NCI-H345 treated with DMSO at 0.1 percent for 48 hours (cell line): ENCODE data around the gene CD2AP.
"Not testable (repeated sequence)": the region's sequence is repeated elsewhere in the genome, so short reads cannot be mapped to it uniquely, and the experiment has no call there.

ENCODE experiments used
- DNase-seq: peaks from one replicate; lab custom pipeline; 2025; ENCODE audit not compliant: unreplicated experiment; lab: John Stamatoyannopoulos, UW

The CD2AP gene

GRCh38 chr6:47630587-47630986, 153.0 kb downstream of the CD2AP start:
- no peak for DNase-seq

DNA sequence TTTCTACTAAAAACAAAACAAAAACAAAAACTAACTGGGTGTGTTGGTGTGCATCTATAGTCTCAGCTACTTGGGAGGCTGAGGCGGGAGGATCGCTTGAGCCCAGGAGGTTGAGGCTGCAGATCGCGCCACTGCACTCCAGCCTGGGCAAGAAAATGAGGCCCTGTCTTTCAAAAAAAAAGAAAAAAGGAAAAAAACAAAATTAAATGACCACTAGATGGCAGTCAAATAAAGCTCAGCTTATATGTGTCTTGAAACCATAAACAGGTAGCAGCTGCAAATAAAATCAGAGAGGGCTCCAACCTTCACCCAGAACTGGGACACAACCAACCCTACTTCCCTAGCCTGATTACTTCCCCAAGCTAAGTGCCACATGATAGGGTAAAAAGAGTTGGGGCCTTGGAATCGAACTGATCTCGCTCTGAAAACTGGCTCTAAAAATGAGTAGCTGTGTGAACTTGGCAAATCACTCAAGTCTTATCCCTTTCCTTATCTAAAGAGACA, 153.7 kb downstream of the CD2AP start:
- peak; percentile 18 for DNase-seq

DNA sequence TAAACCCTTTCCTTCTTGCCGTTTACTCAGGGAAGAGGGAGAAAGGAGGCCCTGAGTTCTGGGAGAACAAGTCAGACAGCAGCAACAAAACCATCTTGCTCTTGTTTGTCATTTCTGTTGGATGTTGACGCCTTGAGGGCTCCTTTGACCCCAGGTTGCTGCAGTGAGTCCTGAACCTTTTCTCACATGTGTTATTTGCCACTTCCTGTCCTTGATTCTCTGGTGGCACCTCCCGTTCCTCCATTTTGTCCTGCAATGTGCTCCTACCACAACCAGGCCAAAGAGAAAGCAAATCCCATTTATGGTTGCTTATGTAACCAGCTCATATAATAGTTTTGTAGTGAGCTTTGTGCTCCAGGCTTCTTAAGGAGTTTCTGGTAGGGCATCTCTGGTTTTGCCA, 154.2 kb downstream of the CD2AP start:
- no peak for DNase-seq

DNA sequence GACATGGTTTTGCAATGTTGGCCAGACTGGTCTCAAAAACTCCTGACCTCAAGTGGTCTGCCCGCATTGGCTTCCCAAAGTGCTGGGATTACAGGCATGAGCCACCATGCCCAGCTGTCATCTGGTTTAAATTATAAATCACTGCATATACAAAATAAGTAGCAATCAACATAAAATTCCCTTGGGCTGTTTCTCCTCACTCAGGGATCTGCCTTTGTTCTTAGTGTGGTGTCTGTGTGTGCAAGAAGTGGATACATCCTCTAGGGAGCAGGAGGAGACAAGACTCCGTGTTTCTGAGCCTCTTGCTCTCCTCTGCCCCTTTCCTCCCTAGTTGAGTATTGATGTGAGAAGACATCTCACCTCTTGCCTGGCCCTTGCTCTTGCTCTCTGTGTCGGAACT, 155.6 kb downstream of the CD2AP start:
- no peak for DNase-seq

DNA sequence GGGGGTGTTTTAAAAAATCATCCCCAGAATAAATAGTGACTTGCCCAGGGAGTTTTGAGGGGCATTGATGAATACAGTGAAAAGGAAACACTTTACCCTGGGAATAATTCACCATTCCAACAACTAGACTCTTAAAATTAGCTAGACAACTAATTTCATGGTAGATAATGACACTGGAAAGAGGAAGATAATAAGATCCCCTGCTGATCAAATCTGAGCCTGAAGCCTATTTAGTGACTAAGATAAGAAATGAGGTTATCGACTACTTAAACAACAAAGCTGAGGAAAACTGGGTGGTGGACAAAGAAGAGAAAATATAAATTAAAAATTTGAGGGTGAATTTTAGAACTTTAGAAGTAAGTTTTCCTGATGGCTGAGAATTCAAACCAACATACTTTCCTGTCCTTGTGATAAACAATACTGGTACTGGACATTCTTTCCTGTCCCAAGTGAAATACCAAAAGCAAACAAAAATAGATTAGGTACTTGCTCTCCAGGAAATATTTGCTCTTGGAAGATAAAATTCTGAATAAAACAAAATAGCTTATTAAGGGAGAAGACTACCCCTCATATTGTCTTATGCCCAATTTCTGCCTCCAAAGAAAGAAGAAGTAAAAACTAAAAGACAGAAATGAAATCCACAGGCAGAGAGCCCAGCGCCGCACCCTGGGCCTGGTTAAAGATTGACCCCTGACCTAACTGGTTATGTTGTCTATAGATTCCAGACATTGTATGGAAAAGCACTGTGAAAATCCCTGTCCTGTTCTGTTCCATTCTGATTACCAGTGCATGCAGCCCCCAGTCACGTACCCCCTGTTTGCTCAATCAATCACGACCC, 156.8 kb downstream of the CD2AP start:
- DNase-seq, result no peak

DNA sequence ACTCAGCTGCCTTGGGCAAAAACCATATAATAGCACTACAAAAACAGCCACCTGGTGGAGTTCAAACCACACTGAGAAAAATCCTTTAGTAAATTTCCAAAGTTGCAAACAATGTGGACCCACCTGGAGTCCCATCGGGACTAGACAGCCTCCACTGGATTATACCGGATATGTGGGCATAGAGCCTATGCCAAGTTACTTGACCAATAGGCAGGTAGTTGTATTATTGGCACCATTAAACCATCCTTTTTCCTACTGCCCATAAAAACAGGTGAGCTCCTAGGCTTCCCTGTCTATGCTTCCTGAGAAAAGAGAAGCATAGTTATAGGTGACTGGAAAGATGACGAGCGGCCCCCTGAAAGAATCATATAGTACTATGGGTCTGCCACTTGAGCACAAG, 169.1 kb downstream of the CD2AP start:
- DNase-seq, result no peak

GRCh38 chr6:47647188-47647587, 169.6 kb downstream of the CD2AP start:
- DNase-seq, result no peak

DNA sequence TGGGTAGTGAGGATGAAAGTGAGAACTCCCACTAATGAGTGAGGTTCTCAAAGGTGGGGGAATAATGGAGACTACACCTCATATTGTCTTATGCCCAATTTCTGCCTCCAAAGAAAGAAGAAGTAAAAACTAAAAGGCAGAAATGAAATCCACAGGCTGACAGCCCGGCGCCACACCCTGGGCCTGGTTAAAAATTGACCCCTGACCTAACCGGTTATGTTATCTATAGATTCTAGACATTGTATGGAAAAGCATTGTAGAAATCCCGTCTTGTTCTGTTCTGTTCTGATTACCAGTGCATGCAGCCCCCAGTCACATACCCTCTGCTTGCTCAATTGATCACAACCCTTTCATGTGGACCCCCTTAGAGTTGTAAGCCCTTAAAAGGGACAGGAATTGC, 170.0 kb downstream of the CD2AP start:
- not testable (repeated sequence) for DNase-seq

DNA sequence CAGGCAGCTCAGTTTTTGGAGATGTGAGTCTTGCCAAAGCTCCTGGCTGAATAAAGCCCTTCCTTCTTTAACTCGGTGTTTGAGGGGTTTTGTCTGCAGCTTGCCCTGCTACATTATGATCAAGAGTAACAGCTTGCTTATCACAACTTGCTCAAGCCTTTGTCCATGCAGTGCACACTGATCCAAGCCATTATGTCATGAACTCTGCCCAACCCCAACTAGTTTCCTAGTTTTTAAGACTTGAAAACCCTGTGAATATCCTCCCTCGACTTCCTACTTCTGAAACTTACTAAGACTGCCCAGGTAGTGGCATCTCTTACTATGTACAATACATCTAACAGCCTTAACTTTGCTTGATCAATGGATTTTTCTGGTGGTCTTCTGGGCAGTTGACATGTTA, 170.4 kb downstream of the CD2AP start:
- no peak for DNase-seq

GRCh38 chr6:47650553-47651432, 173.2 kb downstream of the CD2AP start:
- DNase-seq, result no peak

- no peak for DNase-seq
Observed at GRCh38 chr6:47651505-47651944, 173.9 kb downstream of the CD2AP start.

- no peak for DNase-seq
Observed at GRCh38 chr6:47653706-47654105, 176.1 kb downstream of the CD2AP start.

- no peak for DNase-seq
Observed at GRCh38 chr6:47654255-47654654, 176.7 kb downstream of the CD2AP start.

DNA sequence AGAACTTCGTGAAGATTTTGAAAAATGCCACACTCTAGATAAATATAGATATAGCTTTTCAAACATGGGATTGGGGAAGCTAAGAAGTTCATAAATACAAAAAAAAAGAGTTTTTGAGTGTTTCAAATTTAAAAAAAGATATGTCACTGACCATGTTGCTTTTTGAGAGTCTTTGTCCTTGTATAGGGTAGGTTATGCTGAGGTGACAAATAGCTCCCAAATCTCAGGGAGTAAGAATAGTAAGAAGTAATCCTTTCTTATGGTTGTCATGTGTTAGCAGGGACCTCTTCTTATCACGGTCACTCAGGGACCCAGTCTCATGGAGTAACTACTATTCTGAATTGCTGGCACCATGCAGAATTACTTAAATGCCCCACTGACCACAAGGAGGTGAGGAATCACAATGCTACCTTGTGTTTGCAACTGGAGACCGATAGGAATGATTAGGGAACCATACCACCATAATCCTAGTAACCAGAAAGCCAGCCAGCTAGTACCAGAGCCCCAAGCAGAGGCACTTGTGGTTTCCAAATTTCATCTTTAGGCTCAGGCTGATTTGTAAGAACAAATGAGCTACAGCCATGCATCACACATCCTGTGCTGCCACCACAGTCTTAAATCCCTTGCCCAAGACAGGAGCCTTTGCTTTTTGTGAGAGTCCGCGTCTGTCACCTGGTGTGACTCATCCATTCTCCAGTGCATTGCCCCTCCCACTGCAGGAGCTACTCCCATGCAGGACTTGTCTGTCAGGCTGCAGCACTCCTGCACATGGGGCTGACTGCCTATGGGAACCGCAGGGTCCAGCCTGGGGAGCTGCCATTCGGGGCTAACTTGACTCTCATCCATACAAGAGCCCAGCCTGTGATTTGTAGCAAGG, 178.4 kb downstream of the CD2AP start:
- no peak for DNase-seq

GRCh38 chr6:47661960-47662359, 184.4 kb downstream of the CD2AP start:
- DNase-seq, result no peak

DNA sequence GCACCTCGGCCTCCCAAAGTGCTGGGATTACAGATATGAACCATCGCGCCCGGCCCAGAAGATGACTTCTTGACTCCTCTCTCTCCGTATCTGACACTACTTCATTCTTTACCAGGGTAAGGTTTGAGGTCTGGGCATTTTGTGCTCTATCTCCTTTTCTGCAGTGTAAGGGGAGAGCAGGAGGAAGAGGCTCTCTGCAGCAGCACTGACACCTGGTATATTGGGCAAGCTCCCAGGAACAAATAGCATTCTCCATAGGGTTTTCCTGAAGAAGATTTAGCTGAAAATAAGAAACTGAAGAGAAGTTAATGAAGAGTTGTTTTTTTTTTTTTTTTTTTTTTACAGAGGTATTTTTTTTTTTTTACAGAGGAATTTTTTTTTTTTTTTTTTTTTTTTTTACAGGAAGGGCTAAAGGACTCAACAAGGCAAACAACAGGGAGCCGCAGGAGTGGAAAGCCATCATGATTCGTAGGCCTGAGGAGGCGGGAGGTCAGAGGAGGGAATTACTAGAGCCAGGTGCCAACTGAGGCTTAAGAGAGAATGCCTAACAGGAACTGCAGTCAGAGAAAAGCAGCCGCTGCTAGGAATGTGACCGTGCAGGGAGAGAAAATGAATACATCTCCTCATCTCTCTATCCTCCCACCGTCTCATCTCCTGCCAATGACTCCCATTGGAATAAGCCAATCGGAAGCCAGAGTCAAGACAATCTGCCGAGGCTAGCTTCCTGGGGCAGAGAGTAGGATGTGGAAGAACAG, 186.1 kb downstream of the CD2AP start:
- no peak for DNase-seq

DNA sequence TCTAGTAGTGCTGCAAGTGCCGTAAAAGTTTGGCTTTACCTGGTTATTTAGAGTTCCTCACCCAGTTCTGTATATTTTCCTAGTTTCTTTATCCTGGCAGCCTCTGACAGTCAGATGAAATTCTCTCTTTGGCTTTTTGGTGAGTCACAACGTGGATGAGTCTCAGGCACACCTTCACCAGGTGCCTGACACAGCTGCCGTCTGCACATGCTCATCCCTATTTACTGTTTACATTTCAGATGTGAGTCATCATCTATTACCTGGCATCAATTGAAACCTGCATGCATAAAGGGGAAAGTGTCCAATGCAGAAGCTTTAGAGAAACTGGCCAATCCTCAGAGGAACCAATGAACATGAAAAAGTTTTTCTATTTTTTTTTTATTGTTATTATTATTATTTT, 187.5 kb downstream of the CD2AP start:
- peak; percentile 65 for DNase-seq

DNA sequence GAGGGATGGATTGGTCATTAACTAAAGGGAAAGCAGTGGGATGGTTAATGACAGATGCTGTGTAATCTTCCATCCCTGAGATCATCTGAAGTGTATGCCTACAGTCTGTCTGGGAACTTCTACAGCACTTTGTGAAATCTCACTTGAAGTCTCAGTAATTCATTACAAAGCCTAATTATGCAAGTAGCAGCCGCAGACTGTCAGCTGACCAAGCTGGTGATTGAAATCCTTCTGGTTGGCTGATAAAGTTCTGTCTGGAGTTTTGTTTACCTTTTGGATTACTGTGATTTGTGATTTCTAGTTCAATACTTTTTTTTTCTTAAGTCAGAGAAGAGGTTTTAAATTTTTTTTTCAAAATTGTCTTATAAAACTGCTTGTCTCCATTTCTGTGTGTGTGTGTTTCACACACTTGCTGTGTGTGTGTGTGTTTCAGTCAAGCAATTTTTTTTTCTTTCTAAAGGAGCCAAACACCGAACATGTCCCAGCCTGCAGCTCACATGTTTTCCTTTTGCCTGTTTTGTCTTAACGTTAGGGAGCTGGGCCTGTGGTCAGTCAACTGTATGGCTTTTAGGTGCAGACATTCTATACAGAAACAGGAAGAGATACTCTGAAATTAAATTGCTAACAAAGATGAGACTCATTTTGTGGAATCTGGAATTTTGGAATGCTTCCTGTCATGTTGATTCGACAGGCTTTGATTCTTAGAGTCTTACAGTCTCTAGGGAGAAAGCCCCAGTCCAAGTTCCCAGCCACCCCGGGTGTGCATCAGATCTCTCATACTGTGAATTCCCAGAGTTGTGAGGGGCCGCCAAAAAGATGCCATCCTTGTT, 192.3 kb downstream of the CD2AP start:
- DNase-seq, result peak; percentile 18

- no peak for DNase-seq
Observed at GRCh38 chr6:47670851-47671250, 193.3 kb downstream of the CD2AP start.
